GM12865 (cell line): ENCODE results near the gene HSPA1A.

ENCODE experiments used
- DNase-seq: peaks from one replicate; pipeline ENCODE4 v3.0.0; 2010; ENCODE audit warnings: low read depth
- H3K4me3 ChIP-seq: 2 replicates; pipeline ENCODE4 v1.5.1; 2011; ENCODE audit warnings: mild to moderate bottlenecking, low read depth, low read length, control low read depth
- CTCF ChIP-seq: IDR thresholded peaks from 2 replicates; pipeline ENCODE4 v1.5.1; 2011; ENCODE audit warnings: low read length, control low read depth, low read depth, inconsistent platforms; ENCODE audit not compliant: insufficient read depth; ENCODE audit errors: missing control alignments

Gene HSPA1A

GRCh38 chr6:31827286-31828079, 12.1 kb downstream of the HSPA1A start, which contains the start of gene HSPA1B:
TSS of gene HSPA1B (plus strand) at chr6:31827738. CDS start at chr6:31827951, 213 bp downstream.
- peak; percentile 99 for DNase-seq
- no peak for TF ChIP-seq CTCF
- peak within 1 kb of the TSS; percentile 78 for H3K4me3 ChIP-seq

- TF ChIP-seq CTCF, result peak; percentile 18
- peak; percentile 45 for DNase-seq
- H3K4me3 ChIP-seq, result peak overlapping the region; percentile 83
Measured at GRCh38 chr6:31829633-31830283, 14.4 kb downstream of the HSPA1A start.

- DNase-seq, result no peak
- no peak for TF ChIP-seq CTCF
- H3K4me3 ChIP-seq, result peak overlapping the region; percentile 83
Measured at GRCh38 chr6:31830886-31831335, 15.6 kb downstream of the HSPA1A start.

- DNase-seq, result no peak
- peak overlapping the region; percentile 83 for H3K4me3 ChIP-seq
- TF ChIP-seq CTCF, result no peak
Measured at GRCh38 chr6:31831350-31832215, 16.2 kb downstream of the HSPA1A start.

- H3K4me3 ChIP-seq, result peak overlapping the region; percentile 76
- peak; percentile 94 for DNase-seq
- no peak for TF ChIP-seq CTCF
Measured at GRCh38 chr6:31834367-31835250, 19.3 kb downstream of the HSPA1A start.

GRCh38 chr6:31836047-31836473, 20.7 kb downstream of the HSPA1A start:
- no peak for TF ChIP-seq CTCF
- DNase-seq, result no peak
- peak overlapping the region; percentile 76 for H3K4me3 ChIP-seq
